Measurements from ENCODE around the gene GPC6.

The GPC6 gene

GRCh38 chr13:93230261-93230855 is 3.8 kb downstream of the GPC6 start:
- no peak for DNase-seq

- DNase-seq, result no peak
Observed at GRCh38 chr13:93231867-93232266, 5.3 kb downstream of the GPC6 start.

GRCh38 chr13:93233997-93234416 is 7.4 kb downstream of the GPC6 start:
- no peak for DNase-seq

GRCh38 chr13:93234459-93234858 is 7.9 kb downstream of the GPC6 start:
- DNase-seq, result no peak

GRCh38 chr13:93235258-93236015 is 8.8 kb downstream of the GPC6 start:
- DNase-seq, result no peak

GRCh38 chr13:93238711-93239110 is 12.1 kb downstream of the GPC6 start:
- DNase-seq, result no peak

GRCh38 chr13:93243375-93244063 is 16.9 kb downstream of the GPC6 start:
- no peak for DNase-seq

- DNase-seq, result peak in 18 of 56 donors; percentile 2 to 48 (median 20)
Observed at GRCh38 chr13:93244141-93244917, 17.7 kb downstream of the GPC6 start.

GRCh38 chr13:93244918-93245280 is 18.3 kb downstream of the GPC6 start:
- no peak for DNase-seq

GRCh38 chr13:93246069-93246468 is 19.5 kb downstream of the GPC6 start:
- DNase-seq, result no peak

- peak in 3 of 56 donors; percentile 2 to 5 (median 2) for DNase-seq
Observed at GRCh38 chr13:93248627-93249047, 22.0 kb downstream of the GPC6 start.

GRCh38 chr13:93249364-93250306 is 23.0 kb downstream of the GPC6 start:
- no peak for DNase-seq

GRCh38 chr13:93254775-93255174 is 28.2 kb downstream of the GPC6 start:
- peak in 9 of 56 donors; percentile 1 to 19 (median 7) for DNase-seq

GRCh38 chr13:93256998-93257397 is 30.4 kb downstream of the GPC6 start:
- DNase-seq, result no peak

- DNase-seq, result no peak
Observed at GRCh38 chr13:93259527-93260080, 33.0 kb downstream of the GPC6 start.

GRCh38 chr13:93260591-93260990 is 34.0 kb downstream of the GPC6 start:
- no peak for DNase-seq

- no peak for DNase-seq
Observed at GRCh38 chr13:93262729-93263345, 36.2 kb downstream of the GPC6 start.

GRCh38 chr13:93264876-93265275 is 38.3 kb downstream of the GPC6 start:
- no peak for DNase-seq

GRCh38 chr13:93265800-93266199 is 39.2 kb downstream of the GPC6 start:
- no peak for DNase-seq

- DNase-seq, result no peak
Observed at GRCh38 chr13:93266681-93267080, 40.1 kb downstream of the GPC6 start.

Measured in amygdala (tissue), 56 donors.